Globus pallidus (tissue), 1 donor: ENCODE results near the gene JTB.

ENCODE experiments used
- DNase-seq: peaks from one replicate; pipeline ENCODE4 v3.0.0-alpha.2; 2015; ENCODE audit warnings: low spot score

JTB gene

DNA sequence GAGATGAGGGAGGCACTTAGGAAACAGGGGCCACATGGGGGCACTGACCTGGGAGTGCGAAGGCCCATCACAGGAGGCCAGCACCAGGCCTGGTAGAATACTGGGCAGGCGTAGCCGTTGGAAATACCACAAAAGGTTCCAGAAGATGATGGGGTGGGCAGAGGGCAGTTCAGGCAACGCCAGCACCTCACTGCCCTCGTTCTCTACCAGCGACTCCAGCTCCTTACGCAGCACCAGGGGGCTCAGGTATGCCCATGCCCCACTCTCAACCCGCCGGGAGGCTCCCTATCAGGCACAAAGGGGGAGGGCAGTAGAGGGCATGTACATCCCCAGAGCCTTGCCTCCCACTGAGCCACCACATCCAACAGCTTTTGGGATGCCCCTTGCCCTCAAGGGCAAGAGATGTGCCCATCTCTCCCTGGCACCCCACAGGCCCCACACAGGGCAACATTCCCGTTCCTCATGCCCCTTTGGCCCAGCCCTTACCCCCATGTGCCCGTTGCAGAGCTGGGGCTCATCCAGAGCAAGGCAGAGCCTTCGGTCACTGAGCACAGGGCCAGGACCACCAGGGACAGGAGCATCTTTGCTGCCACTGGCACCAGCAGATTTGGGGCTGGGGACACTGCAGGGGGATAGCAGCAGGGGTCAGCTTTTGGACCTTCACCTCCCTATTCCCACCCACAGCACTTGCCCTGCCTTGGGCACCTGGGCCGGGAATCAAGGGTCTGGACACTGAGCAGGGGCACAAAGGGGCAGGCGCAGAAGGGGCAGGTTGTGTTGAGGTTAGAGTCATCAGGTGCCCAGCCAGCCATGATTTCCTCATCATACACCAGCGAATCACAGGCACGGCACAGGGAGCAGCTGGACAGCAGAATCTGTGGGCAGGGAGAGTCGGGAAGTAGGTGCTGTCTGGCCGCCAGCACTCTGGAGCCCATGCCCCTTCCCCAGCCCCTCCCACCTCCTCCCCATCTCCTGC, 45.0 kb downstream of the JTB start:
- no peak for DNase-seq

GRCh38 chr1:153929981-153930948, 47.2 kb downstream of the JTB start:
- DNase-seq: peak; percentile 29

DNA sequence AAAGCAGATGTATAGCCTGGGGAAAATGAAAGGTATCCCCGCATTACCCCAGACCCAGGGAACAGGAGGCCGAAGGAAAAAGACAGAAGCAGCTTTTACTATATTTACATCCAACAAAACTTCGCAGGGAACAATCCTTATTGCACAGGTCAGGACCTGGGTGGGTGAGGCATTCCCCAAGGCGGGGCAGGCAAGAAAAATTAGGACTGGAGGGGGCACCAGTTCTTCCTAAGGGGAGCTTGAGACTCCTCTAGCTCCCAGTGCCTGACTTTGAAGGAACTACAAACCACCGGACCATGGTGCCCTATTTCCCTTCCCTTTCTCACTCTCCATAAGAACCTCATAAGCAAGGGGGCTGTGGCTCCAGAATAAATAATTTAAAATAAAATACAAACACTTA, 48.0 kb downstream of the JTB start:
- DNase-seq: no peak

- peak; percentile 96 for DNase-seq
Observed at GRCh38 chr1:153928791-153929341, 48.6 kb downstream of the JTB start.

GRCh38 chr1:153928245-153928644, 49.2 kb downstream of the JTB start:
- DNase-seq: peak; percentile 47

- no peak for DNase-seq
Observed at GRCh38 chr1:153926405-153926804, 51.1 kb downstream of the JTB start.
